MM.1S (cell line): ENCODE results near the gene MRPL58.

Source experiments
- DNase-seq: peaks from one replicate; pipeline ENCODE4 v3.0.0-alpha.2; 2015
- H2AFZ ChIP-seq: fragments of 300-600 bp; sonication (generic); 2 replicates; pipeline ENCODE4 v1.6.0; 2016; ENCODE audit warnings: antibody characterized with exemption, low read length
- H3F3A ChIP-seq: fragments of 300-600 bp; sonication (generic); 2 replicates; pipeline ENCODE4 v1.6.1; 2016; ENCODE audit warnings: mild to moderate bottlenecking, antibody characterized with exemption, low read length, moderate library complexity, mixed read lengths; ENCODE audit not compliant: insufficient read depth
- H3K27ac ChIP-seq: fragments of 300-600 bp; sonication (generic); 2 replicates; pipeline ENCODE4 v1.5.1; 2016; ENCODE audit warnings: mild to moderate bottlenecking, low read length
- H3K27me3 ChIP-seq: fragments of 300-600 bp; sonication (generic); replicated peaks from 2 replicates; pipeline ENCODE4 v1.6.0; 2016; ENCODE audit warnings: low read length; ENCODE audit not compliant: insufficient read depth
- H3K36me3 ChIP-seq: fragments of 300-600 bp; sonication (generic); replicated peaks from 2 replicates; pipeline ENCODE4 v1.6.1; 2016; ENCODE audit warnings: mild to moderate bottlenecking, low read length, mixed read lengths; ENCODE audit not compliant: insufficient read depth
- H3K4me1 ChIP-seq: fragments of 300-600 bp; sonication (generic); 2 replicates; pipeline ENCODE4 v1.6.1; 2016; ENCODE audit warnings: low read length, mixed read lengths
- H3K4me2 ChIP-seq: fragments of 300-600 bp; sonication (generic); 2 replicates; pipeline ENCODE4 v1.6.0; 2016; ENCODE audit warnings: low read depth, low read length
- H3K4me3 ChIP-seq: fragments of 300-600 bp; sonication (generic); 2 replicates; pipeline ENCODE4 v1.5.1; 2016; ENCODE audit warnings: low read length, mixed read lengths
- H3K79me2 ChIP-seq: fragments of 300-600 bp; sonication (generic); 2 replicates; pipeline ENCODE4 v1.6.1; 2016; ENCODE audit warnings: mixed run types, low read length, mixed read lengths
- H3K9ac ChIP-seq: fragments of 300-600 bp; sonication (generic); 2 replicates; pipeline ENCODE4 v1.6.1; 2016; ENCODE audit warnings: low read length, mixed read lengths
- H3K9me2 ChIP-seq: fragments of 300-600 bp; sonication (generic); replicated peaks from 2 replicates; pipeline ENCODE4 v1.6.1; 2016; ENCODE audit warnings: mild to moderate bottlenecking, low read length, mixed read lengths; ENCODE audit not compliant: insufficient read depth
- H3K9me3 ChIP-seq: fragments of 300-600 bp; sonication (generic); replicated peaks from 2 replicates; pipeline ENCODE4 v1.6.1; 2016; ENCODE audit warnings: mild to moderate bottlenecking, low read length, mixed read lengths; ENCODE audit not compliant: insufficient read depth
- H4K20me1 ChIP-seq: fragments of 300-600 bp; sonication (generic); 2 replicates; pipeline ENCODE4 v1.6.1; 2016; ENCODE audit warnings: mild to moderate bottlenecking, low read length, moderate library complexity, mixed read lengths; ENCODE audit not compliant: insufficient read depth
- EZH2 ChIP-seq: fragments of 300-600 bp; sonication (generic); optimal IDR thresholded peaks from 2 replicates; pipeline ENCODE3; 2017; ENCODE audit warnings: low read depth, mild to moderate bottlenecking, antibody characterized with exemption, low read length, mixed read lengths
- EZH2phosphoT487 ChIP-seq: fragments of 300-600 bp; sonication (generic); IDR thresholded peaks from 2 replicates; pipeline ENCODE4 v1.6.1; 2018; ENCODE audit warnings: antibody characterized with exemption, low read length
- TF ChIP-seq, protein P1 (sequence below): fragments of 300-600 bp; sonication (generic); IDR thresholded peaks from 2 replicates; pipeline ENCODE4 v1.5.1; 2016; ENCODE audit warnings: antibody characterized with exemption, low read length, mixed read lengths

MRPL58 gene

DNA sequence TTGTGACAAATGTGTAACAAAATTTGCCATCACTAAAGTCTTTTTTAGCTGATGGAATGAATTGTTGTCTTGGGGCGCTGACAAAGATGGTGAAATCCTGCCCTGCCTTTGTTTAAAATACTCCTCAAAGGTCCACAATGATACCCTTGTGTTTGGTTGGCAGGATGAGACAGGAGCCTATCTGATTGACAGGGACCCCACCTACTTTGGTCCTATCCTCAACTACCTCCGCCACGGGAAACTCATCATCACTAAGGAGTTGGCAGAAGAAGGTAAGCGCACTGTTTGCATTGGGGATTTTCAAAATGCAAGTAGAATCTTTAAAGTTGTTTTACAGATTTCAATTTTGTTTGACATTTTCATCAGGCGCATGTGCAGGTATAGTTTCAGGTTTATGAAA, 36.6 kb downstream of the MRPL58 start:
- no peaks in the 10 kb centered on the region for H3K36me3 ChIP-seq
- no peak overlapping the region for H3K27ac ChIP-seq
- no peak for DNase-seq
- no peaks in the 10 kb centered on the region for H3K27me3 ChIP-seq
- H3F3A ChIP-seq: no peaks in the 10 kb centered on the region; the same call in 1 of the 2 replicates
- peaks cover 6% of the 10 kb centered on the region for H3K4me1 ChIP-seq
- H2AFZ ChIP-seq: no peak overlapping the region
- no peaks in the 10 kb centered on the region for H3K9me3 ChIP-seq
- H4K20me1 ChIP-seq: no peaks in the 10 kb centered on the region
- H3K4me3 ChIP-seq: no peak overlapping the region
- TF ChIP-seq EZH2phosphoT487: no peak
- TF ChIP-seq, protein P1, sequence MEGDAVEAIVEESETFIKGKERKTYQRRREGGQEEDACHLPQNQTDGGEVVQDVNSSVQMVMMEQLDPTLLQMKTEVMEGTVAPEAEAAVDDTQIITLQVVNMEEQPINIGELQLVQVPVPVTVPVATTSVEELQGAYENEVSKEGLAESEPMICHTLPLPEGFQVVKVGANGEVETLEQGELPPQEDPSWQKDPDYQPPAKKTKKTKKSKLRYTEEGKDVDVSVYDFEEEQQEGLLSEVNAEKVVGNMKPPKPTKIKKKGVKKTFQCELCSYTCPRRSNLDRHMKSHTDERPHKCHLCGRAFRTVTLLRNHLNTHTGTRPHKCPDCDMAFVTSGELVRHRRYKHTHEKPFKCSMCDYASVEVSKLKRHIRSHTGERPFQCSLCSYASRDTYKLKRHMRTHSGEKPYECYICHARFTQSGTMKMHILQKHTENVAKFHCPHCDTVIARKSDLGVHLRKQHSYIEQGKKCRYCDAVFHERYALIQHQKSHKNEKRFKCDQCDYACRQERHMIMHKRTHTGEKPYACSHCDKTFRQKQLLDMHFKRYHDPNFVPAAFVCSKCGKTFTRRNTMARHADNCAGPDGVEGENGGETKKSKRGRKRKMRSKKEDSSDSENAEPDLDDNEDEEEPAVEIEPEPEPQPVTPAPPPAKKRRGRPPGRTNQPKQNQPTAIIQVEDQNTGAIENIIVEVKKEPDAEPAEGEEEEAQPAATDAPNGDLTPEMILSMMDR: no peak
- TF ChIP-seq EZH2: no peak
- H3K9ac ChIP-seq: no peak overlapping the region
- no peaks in the 10 kb centered on the region for H3K9me2 ChIP-seq
- H3K79me2 ChIP-seq: peaks cover 26% of the 10 kb centered on the region
- no peak overlapping the region for H3K4me2 ChIP-seq

DNA sequence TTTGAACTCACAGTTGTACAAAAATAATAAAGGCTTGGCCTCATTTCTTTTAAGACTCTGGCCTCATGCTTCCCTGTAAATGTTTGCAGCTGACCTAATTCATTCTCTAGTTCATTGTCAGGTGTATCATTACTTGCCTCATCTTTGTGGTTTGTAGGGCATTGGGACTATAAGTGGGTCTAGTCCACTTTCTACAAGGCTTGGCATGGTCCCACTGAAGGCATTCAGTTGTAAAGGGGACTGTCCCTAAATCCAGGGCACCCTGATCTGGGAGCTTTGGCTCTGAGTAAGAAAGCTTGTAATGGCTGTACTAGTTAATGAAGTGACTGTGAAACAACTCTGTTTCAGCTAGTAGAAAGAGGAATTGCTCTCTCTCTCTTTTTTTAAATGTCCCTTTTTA, 37.2 kb downstream of the MRPL58 start:
- Histone ChIP-seq H2AFZ (no peak overlapping the region), H3K27ac (no peak overlapping the region), H3K36me3 (no peaks in the 10 kb centered on the region), H3F3A (no peaks in the 10 kb centered on the region; the same call in 1 of the 2 replicates), H3K9me2 (no peaks in the 10 kb centered on the region), H3K4me2 (no peak overlapping the region), H3K79me2 (peaks cover 24% of the 10 kb centered on the region), H4K20me1 (no peaks in the 10 kb centered on the region), H3K9ac (no peak overlapping the region), H3K27me3 (no peaks in the 10 kb centered on the region), H3K4me3 (no peak overlapping the region), H3K9me3 (no peaks in the 10 kb centered on the region), H3K4me1 (peaks cover 6% of the 10 kb centered on the region)
- no peak for TF ChIP-seq EZH2
- no peak for TF ChIP-seq EZH2phosphoT487
- TF ChIP-seq, protein P1: no peak
- no peak for DNase-seq

DNA sequence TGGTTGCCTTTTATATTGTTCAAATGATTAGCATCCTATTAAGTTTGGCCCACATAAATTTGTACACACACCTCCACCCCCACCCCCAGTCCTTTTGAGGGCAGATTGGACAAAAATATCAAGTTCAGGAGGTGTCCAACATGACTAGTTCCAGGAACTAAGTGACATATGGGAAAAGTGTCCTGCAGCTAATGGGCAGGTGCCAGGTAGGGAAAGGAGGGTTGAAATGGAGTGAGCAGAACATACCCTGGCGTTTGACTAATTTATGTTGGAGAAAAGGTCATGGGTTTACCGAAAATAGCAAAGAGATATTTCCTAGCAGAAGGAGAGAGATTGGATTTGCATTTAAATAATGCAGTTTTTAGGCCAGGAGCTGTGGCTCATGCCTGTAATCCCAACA, 39.5 kb downstream of the MRPL58 start:
- no peaks in the 10 kb centered on the region for H3K9me2 ChIP-seq
- no peaks in the 10 kb centered on the region for H3K36me3 ChIP-seq
- H3K27me3 ChIP-seq: no peaks in the 10 kb centered on the region
- DNase-seq: no peak
- no peaks in the 10 kb centered on the region for H3K9me3 ChIP-seq
- TF ChIP-seq EZH2phosphoT487 (no peak), EZH2 (no peak)
- TF ChIP-seq, protein P1: no peak
- H3K27ac ChIP-seq: no peak overlapping the region
- H3F3A ChIP-seq: no peaks in the 10 kb centered on the region; the same call in 1 of the 2 replicates
- H3K4me2 ChIP-seq: no peak overlapping the region
- H3K4me3 ChIP-seq: no peak overlapping the region
- H4K20me1 ChIP-seq: no peaks in the 10 kb centered on the region
- H3K79me2 ChIP-seq: peaks cover 10% of the 10 kb centered on the region
- H3K9ac ChIP-seq: no peak overlapping the region
- H3K4me1 ChIP-seq: peaks cover 6% of the 10 kb centered on the region
- H2AFZ ChIP-seq: no peak overlapping the region
